ENCODE data around the gene JCAD.
"Not testable (repeated sequence)": the region's sequence is repeated elsewhere in the genome, so short reads cannot be mapped to it uniquely, and the experiment has no call there.

The JCAD gene

DNA sequence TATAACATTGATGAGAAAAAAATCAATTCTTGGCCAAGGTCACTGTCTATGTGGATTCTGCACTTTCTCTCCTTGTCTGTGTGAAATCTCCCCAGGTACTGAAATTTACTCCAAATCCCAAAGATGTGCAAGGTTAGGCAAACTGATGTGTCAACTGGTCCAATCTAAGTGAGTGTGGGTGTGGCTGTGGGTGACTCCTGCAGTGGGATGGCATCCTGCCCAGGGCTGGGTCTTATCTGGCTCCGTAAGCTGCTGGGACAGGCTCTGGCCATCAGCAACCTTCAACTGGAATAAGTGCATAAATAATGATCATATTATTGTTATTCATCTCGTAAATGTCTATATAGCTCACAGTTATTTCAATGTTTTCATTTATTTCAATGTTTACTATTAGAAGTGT lies 79.3 kb downstream of the JCAD start:
- no peak for DNase-seq

DNA sequence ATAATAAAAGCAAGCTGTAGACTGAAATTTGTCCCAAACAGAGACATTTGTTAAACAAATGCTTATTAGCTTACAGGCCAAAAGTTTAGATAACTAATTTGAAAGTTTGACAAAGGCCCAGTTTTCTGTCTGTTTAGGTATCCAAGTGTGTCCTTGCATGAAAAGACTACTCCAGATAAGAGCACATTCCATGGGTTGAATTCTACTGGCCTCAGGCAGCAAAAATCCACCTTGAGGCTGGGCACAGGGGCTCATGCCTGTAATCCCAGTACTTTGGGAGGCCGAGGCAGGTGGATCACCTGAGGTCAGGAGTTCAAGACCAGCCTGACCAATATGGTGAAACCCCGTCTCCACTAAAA lies 80.0 kb downstream of the JCAD start:
- not testable (repeated sequence) for DNase-seq

DNA sequence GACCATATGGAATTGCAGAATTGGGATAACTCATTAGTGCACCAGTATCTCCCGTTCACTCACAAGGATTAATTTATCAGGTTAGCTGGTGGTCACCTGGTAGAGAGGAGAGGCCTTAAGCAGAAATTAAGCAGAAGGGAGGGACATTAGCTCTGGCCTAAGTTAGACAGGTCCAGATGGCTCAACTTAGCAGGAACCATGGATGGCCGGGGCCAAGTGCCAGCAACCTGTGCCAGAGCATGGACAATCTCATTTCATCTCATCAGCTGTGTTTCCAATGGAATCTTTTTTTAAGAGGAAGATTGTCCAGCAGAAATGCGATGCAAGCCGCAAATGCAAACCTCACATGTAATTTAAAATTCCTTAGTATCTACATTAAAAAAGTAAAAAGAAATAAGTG lies 82.2 kb downstream of the JCAD start:
- no peak for DNase-seq

DNA sequence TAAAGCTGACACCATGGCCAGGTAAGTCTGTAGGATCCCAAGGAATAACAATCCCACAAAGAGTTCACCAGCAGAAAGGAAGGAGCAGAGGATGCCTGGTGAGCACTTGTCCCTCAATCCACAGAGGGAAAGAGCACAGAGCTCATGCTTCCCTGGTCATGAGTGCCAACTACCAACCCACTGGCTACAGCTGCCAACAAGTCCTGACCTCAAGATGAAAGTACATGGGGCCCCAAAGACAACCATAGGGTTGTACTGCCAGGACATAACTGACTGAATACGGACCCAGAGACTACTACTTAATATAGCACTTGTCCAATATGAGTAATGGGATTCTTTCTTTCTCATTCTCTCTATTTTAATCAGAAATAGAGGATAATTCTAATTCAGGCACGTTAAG lies 83.3 kb downstream of the JCAD start:
- DNase-seq = no peak

DNA sequence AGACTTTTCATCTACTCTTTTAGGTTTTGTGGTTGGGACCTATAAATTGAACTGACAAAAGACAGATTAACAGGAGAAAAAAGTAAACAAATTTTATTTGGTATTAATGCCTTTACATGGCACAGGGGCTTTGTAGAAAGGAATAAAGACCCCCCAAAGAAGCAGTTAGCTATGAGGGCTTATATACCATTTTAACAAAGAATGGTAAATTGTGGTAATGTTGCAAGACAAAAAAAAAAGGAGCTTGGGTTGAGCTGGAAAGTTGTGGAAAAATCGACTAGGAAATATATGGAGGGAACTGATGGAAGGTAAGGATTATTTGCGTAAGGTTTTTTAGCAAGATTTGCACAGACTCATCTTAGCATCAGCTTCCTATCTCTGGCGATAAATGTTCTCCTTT lies 84.6 kb downstream of the JCAD start:
- DNase-seq = no peak

DNA sequence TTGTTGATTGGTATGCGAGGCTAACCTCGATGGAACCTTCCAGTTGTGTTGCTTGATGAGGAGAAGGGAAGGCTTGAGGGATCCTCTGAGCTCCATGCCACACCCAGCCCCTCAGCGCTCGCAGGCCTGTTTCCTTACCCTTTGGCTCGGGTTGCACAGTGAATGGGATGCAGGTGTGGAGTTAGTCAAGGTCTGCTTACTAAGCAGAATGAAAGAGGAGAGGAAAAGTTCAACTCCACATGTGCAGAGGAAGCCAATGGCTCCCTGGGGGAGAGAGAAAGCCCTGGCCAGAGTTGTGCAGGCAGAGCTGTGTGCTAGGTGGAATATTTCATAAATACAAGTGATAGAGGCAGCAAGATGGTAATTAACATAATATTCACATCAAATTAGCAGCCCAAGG lies 85.5 kb downstream of the JCAD start:
- no peak for DNase-seq

DNA sequence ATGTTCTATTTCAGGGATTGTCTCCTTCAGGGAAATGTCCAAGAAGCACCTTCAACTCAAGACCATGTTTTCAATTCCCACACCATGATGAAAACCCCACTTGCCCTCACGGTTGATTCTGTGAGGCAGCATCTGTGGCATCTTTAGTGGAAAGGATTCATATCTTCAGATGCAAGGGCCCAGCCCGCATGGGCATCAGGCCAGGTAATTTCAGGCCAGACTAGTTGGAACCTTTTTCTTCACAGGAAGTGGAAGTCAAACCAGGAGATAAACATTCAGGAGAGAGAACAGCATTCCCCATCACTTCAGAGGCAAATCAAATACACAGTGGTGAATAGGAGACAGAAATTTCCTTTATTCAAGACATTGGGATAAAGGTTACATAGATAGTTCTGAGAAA lies 88.8 kb downstream of the JCAD start:
- DNase-seq = no peak

DNA sequence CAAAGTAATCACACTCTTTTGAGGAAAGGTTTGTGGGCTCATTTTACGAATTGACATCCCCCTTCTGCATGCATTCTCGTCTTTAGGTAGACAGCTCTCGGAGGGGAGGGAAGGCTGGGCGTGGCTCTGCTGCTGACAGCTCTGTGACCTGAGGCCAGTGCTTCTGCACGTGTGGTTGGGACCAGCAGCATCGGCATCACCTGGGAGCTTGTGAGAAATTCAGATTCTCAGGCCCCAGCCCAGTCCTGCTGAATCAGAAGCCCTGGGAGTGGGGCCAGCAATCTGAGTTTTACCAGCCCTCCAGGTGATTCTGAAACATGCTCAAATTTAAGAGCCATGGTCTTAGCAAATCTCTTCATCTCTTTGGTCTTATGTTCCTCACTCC lies 89.4 kb downstream of the JCAD start:
- DNase-seq = no peak

DNA sequence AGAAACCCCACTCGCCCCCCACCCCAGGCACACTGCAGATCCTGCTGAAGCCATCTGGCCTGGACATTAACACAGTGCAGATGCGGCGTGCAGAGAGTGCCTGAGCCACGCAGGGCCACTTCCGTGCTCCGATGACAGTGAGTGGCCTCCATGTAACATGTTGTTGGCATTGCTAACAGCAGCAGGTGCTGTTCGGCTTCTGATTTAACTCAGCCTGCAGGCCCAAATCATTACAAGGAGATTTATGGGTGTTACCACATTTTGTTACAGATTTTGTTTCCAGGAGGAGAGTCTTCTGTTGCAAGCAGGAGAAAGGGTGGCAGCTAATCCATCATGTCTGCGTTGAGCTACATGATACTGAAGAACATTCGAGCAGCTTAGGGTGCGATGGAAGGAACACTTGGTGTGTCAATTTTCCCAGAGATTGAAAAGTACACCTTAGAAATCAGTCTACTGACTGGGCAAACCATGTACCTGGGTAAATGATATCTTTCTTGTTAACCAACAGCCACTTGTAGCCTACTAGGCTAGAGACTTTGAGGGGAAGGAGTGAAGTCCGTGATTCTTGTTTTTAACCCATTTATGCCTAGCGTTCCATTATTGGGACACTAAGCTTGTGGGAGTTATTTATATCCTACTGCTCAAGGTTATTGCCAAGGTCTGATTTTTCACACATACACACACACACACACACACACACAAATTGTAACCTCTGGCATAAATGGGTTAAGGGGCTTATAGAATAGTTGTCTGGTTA lies 90.0 kb downstream of the JCAD start:
- DNase-seq = no peak

DNA sequence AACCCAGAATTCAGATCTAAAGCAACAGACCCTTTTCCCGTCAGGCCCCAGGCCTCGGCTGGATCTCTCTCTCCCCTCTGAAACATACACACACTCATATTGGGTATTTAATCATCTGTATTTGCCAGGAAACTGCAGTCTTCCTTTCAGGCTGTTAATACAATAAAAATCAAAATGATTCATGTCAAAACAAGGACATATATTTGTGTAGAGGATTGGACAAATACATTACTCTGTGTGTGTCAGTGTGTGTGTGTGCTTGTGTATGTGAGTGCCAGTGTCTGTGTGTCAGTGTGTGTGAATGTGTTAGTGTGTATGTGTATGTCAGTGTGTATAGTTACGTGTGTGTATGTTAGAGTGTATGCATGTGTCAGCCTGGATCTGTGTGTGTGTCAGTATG lies 90.8 kb downstream of the JCAD start:
- DNase-seq = no peak

DNA sequence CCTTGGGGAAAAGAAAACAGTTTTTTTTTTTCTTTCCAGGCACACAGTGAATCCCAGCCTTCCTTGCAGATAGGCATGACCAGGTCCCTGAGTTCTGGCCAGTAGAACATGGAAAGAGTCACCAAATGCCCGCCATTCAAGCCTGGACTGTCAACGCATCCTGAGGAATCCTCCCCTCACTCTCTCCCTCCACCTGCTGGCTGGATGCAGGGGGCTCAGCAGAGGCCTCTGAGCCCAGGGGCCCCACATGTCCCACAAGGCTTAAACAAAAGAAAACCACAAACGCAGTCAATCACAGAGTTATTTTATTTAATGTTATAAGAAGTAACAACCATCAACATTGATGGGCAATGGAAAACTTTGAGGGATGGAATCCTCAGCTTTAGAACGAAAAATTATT lies 93.1 kb downstream of the JCAD start:
- DNase-seq = no peak
